ENCODE measurements around the gene TNRC6C.
A peak's percentile ranks its signal among the peaks of the same experiment; 100 is the strongest.

The TNRC6C gene, protein sequence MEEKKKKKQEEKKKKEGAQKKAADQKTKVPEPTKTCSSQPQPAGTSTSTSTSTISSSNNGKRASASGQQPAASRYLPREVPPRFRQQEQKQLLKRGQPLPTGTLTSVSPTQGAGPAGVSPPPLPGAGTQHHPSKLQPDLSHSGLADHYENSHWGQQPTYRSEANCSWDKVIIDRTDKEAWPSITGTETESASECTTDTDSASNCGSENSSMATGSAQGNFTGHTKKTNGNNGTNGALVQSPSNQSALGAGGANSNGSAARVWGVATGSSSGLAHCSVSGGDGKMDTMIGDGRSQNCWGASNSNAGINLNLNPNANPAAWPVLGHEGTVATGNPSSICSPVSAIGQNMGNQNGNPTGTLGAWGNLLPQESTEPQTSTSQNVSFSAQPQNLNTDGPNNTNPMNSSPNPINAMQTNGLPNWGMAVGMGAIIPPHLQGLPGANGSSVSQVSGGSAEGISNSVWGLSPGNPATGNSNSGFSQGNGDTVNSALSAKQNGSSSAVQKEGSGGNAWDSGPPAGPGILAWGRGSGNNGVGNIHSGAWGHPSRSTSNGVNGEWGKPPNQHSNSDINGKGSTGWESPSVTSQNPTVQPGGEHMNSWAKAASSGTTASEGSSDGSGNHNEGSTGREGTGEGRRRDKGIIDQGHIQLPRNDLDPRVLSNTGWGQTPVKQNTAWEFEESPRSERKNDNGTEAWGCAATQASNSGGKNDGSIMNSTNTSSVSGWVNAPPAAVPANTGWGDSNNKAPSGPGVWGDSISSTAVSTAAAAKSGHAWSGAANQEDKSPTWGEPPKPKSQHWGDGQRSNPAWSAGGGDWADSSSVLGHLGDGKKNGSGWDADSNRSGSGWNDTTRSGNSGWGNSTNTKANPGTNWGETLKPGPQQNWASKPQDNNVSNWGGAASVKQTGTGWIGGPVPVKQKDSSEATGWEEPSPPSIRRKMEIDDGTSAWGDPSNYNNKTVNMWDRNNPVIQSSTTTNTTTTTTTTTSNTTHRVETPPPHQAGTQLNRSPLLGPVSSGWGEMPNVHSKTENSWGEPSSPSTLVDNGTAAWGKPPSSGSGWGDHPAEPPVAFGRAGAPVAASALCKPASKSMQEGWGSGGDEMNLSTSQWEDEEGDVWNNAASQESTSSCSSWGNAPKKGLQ (N-terminal part only)

DNA sequence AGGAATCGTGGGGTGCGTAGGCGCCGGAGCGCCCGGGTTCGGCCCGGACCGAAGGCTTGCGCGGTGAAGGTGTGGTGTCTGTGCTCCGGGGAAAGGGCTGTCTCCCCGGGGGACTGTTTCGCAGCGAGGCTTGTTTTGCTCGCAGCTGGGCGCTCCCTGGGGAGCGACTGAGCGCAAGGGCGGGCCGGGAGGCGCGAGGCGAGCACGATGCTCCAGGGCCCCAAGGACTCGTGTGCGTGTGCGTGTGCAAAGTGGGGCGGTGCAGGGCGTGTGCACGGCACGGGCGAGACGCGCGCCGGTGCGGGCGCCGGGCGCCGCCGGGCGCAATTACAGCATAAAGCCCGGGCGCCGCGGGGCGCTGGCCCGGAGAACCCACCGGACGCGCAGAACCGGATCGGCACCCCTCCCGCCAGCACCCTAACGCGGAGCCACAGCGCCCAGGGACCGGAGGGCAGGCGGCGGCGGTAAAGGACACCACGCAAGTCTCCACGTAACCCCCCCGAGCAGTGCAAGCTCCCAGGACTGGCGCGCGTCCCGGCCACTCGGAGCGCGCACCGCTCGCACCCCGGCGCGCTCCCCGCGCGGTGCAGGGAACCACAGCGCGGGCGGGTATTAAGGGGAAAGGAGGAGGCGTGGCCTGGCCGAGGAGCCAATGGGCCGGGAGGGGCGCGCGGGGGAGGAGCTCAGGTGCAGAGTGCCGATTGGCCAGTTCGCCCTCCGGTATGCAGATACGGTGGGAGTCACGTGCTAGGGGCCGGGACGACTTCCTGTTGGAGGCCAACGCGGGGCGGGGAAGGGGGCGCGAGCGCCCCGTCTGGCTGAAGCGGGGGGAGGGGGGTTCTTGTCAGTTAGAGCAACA is at the start of gene TNRC6C:
Gene TNRC6C (plus strand): TSS at position 847 of the 859 bp plus-strand sequence. CDS start 45,504 bp downstream, outside the sequence.
- peak; percentile 99 for DNase-seq

DNA sequence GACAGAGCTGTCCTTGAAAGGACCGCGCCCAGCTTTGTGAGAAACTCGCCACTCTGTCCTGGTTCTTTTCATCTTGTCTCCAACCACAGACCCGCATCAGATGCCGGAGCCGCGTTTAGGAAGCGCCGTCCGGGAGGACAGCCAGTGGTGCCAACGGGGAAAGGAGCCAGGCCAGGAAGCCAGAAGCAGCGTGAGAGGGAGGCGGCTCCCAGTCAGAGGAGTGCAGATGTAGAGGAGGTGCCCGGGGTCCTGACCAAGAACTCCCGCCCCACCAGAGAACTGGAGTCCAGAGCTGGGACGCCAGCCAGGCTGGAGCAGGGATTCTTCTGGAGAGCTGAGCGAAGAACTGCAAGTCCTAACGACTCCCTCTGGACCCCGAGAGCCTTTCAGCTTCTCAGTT is 49.3 kb upstream of the TNRC6C start:
- no peak for DNase-seq

DNA sequence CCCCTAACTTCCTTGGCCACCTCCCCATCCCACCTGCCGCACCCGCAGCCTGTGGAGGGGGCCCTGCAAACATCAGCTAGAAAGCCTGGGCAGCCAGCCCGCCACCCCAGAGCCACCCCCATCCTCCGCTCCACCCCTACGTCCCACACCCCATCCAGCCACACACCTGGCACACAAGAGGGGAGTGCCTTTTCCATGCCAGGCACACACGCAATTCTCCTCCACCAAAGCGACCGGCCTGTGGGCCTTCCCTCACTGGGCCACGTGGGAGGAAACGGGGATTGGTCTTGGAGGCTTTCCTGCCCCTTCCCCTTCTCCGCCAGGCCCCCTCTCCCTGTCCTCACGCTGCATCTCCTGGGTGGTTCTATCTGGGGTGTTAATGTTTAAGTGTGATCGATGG is 48.7 kb upstream of the TNRC6C start:
- no peak for DNase-seq

DNA sequence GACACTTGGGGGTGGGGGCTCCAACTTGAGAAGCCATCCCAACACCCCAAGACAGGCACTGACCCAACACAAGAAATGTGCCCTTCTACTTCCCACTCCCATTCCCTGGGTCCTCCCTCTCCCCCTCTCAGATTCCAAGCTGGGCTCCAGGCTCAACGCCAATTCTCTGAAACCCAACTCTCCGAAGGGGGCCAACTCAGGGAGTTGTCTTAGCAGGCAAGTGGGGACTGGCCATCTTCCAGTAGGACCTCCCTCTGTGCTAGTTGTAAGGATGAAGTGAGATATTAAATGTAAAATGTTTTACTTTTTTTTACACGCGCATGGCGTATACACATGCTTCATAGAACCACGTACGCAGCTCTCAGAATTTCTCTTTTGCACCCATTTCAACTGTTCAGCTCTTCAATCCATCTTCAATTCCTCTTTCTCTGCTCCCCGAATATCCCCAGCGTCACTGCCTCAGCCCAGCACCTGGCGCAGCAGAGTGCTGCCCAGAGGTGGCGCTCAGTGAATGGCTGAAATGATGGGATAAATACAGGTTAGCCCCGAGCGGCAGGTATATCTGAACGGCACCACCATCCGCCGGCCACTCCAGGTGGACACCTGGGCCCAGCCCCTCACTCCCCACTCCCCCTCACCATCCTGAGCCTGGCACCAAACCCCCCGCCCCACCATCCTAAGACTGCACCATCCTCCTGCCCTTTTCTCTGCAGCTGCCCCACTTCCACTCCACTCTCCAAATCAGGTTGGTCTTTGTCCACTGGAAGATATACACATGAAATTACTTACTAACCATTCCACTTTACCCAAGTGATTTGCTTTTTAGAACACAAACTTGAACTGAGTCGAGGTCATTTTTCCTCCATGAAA is 43.9 kb upstream of the TNRC6C start:
- DNase-seq, result no peak

GRCh38 chr17:77915594-77916021 is 42.9 kb upstream of the TNRC6C start:
- no peak for DNase-seq

- no peak for DNase-seq
Measured at GRCh38 chr17:77916264-77916663, 42.2 kb upstream of the TNRC6C start.

GRCh38 chr17:77916703-77917481 is 41.6 kb upstream of the TNRC6C start:
- peak; percentile 62 for DNase-seq

DNA sequence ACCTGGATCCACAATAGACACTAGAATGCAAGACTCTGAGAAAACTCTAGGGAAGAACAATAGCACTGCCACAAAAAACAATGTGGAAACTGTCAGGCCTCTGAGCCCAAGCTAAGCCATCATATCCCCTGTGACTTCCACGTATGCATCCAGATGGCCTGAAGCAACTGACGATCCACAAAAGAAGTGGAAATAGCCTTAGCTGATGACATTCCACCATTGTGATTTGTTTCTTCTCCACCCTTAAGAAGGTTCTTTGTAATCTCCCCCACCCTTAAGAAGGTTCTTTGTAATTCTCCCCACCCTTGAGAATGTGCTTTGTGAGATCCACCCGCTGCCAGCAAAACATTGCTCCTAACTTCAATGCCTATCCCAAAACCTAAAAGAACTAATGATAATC is 39.2 kb upstream of the TNRC6C start:
- no peak for DNase-seq

DNA sequence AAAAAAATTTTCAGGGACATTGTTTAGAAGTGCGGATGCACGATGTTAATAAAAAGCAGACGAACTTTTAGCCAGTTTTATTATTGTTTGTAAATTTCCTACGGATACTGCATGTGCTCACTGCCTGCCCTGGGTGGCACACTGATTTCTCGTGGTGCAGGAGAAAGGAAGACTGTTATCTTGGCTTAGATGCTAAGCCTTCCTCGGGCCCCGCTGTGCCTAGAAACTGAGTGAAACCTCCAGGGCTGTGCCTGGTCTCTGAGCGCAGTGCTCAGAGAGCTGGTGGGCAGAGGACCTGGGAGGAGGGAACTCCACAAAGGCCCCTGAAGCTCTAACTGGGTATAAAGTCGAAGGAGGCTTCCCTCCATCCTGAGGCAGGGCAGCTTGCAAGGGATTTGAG is 35.4 kb upstream of the TNRC6C start:
- no peak for DNase-seq

GRCh38 chr17:77923776-77924513 is 34.6 kb upstream of the TNRC6C start:
- no peak for DNase-seq

DNA sequence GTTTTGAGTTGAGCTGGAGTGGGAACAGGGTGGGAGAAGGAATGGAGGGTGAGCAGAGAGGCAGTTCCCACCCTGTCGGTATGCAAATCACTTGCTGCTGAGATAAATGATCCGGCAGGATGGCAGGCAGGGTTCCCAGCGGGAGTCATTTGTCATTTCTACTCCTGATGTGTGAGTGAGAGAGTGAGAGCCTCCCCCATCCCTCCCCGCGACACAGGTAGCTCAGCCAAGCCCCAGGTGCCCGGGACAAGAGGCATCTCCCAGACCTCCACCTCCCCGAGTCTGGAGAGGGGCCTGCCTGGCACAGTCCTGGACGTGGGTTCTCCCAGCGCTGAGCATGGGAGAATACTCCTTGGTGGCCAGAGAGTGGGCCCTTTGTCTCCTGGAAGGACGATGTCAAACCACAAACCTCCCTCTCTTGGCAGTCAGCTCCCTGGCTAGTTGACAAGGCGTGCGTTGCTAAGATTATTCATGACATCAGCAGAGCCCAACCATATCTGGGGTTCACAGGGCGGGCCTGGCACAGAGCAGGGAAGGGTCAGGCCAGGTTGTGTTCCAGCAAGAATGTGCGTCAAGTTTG is 33.7 kb upstream of the TNRC6C start:
- peak; percentile 13 for DNase-seq

- no peak for DNase-seq
Measured at GRCh38 chr17:77925831-77926543, 32.5 kb upstream of the TNRC6C start.

DNA sequence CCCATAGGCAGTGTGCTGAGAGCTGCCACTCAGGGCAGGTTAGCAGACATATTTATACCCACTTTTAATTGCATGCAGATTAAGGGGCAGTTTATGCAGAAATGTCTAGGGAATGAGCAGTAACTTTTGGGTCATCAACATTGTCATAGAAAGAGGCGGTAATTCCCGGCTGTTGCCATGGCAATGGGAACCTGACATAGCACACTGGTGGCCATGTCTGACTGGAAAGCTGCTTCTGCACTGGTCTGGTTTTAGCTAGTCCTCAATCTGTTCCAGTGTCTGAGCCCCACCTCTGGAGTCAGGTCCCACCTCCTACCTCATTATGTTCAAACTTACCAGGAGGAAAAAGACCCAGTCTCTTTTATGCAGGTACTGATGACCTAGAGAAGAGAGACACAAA is 31.5 kb upstream of the TNRC6C start:
- DNase-seq, result no peak

GRCh38 chr17:77927777-77928518 is 30.6 kb upstream of the TNRC6C start:
- DNase-seq, result no peak

DNA sequence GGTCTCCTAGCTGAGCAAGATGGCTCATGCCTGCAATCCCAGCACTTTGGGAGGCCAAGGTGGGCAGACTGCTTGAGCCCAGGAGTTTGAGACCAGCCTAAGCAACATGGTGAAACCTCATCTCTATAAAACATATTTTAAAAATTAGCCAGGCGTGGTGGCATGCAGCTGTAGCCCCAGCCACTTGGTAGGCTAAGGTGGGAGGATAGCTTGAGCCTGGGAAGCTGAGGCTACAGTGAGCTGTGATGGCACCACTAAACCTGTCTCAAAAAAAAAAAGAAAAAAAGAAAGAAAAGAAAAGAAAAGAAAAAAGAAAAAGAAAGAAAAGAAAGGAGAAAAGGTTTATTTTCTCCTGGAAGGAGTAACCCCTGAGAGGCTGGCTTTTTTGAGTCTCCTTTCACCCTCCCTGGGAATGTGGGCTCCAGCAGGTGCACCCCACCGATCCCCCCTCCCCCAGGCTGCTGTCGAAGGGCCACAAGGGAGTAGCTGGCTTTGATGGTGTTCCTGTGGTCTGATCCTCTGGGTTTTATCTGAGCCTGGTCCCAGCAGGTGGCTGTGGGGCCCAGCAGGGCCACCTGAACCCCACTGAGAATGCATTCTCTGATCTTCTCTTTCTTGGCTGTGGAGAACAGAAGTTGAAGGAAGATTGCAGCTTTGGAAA is 29.9 kb upstream of the TNRC6C start:
- no peak for DNase-seq

- no peak for DNase-seq
Measured at GRCh38 chr17:77929180-77929564, 29.3 kb upstream of the TNRC6C start.

GRCh38 chr17:77929871-77930436 is 28.5 kb upstream of the TNRC6C start:
- DNase-seq, result no peak

Measured in OCI-M1 (cell line).